Ishikawa (cell line): ENCODE data around the gene CTNND2.

Experiments used
- CEBPB ChIP-seq: IDR thresholded peaks from 2 replicates; pipeline ENCODE4 v1.6.1; 2012
- CREB1 ChIP-seq: IDR thresholded peaks from 2 replicates; pipeline ENCODE4 v1.6.1; 2012; ENCODE audit warnings: low read depth
- EGR1 ChIP-seq: IDR thresholded peaks from 2 replicates; pipeline ENCODE4 v1.6.1; 2012
- EP300 ChIP-seq: IDR thresholded peaks from 2 replicates; pipeline ENCODE4 v1.6.1; 2012; ENCODE audit warnings: borderline replicate concordance
- FOXM1 ChIP-seq: IDR thresholded peaks from 2 replicates; pipeline ENCODE4 v1.6.1; 2012; ENCODE audit warnings: low read depth, borderline replicate concordance
- NFIC ChIP-seq: IDR thresholded peaks from 2 replicates; pipeline ENCODE4 v1.6.1; 2012
- RAD21 ChIP-seq: IDR thresholded peaks from 2 replicates; pipeline ENCODE4 v1.6.1; 2012; ENCODE audit warnings: low read depth
- REST ChIP-seq: IDR thresholded peaks from 2 replicates; pipeline ENCODE4 v1.6.1; 2012; ENCODE audit warnings: low read depth, mild to moderate bottlenecking
- TAF1 ChIP-seq: IDR thresholded peaks from 2 replicates; pipeline ENCODE4 v1.6.1; 2012; ENCODE audit warnings: low read depth, mild to moderate bottlenecking
- TCF12 ChIP-seq: IDR thresholded peaks from 2 replicates; pipeline ENCODE4 v1.6.1; 2012; ENCODE audit warnings: low read depth
- TEAD4 ChIP-seq: IDR thresholded peaks from 2 replicates; pipeline ENCODE4 v1.6.1; 2012
- YY1 ChIP-seq: IDR thresholded peaks from 2 replicates; pipeline ENCODE4 v1.6.1; 2012; ENCODE audit warnings: low read depth
- ZBTB7A ChIP-seq: IDR thresholded peaks from 2 replicates; pipeline ENCODE4 v1.6.1; 2012; ENCODE audit warnings: low read depth
- TF ChIP-seq, protein P1 (sequence below): IDR thresholded peaks from 2 replicates; pipeline ENCODE4 v1.6.1; 2012
- TF ChIP-seq, protein P2 (sequence below): IDR thresholded peaks from 2 replicates; pipeline ENCODE4 v1.6.1; 2012

The CTNND2 gene

GRCh38 chr5:11757661-11758060 lies 146.6 kb downstream of the CTNND2 start:
- TF ChIP-seq TAF1 (no peak), RAD21 (no peak), EP300 (no peak), CREB1 (no peak), YY1 (no peak), EGR1 (no peak), TCF12 (no peak), TEAD4 (no peak), FOXM1 (no peak), ZBTB7A (no peak), NFIC (no peak), REST (no peak), CEBPB (no peak)
- TF ChIP-seq, protein P1, sequence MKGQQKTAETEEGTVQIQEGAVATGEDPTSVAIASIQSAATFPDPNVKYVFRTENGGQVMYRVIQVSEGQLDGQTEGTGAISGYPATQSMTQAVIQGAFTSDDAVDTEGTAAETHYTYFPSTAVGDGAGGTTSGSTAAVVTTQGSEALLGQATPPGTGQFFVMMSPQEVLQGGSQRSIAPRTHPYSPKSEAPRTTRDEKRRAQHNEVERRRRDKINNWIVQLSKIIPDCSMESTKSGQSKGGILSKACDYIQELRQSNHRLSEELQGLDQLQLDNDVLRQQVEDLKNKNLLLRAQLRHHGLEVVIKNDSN = no peak
- TF ChIP-seq, protein P2, sequence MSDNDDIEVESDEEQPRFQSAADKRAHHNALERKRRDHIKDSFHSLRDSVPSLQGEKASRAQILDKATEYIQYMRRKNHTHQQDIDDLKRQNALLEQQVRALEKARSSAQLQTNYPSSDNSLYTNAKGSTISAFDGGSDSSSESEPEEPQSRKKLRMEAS = no peak

DNA sequence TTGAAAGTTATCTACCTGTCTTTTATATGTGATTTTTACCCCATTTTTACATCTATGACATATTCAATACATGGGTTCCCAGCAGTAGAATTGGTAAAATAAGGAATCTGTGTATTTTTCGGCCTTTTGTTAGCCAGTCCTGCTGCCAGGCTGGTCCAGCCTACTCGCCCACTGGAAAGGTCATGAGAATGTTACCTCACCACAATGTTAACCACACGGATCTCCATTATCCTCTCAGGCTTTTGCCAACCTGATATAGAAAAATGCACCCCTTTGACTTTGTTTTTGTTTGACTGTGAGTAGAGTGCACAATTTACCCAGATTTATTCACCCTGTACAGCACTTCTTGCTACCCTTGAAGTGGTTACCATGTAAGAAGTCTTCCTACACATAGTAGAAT lies 167.2 kb downstream of the CTNND2 start:
- TF ChIP-seq EP300 (no peak), EGR1 (no peak), REST (no peak), FOXM1 (no peak), TAF1 (no peak), RAD21 (no peak), CEBPB (no peak), TCF12 (no peak), TEAD4 (no peak), NFIC (no peak), CREB1 (no peak)
- TF ChIP-seq, protein P2 = no peak
- TF ChIP-seq, protein P1 = no peak

DNA sequence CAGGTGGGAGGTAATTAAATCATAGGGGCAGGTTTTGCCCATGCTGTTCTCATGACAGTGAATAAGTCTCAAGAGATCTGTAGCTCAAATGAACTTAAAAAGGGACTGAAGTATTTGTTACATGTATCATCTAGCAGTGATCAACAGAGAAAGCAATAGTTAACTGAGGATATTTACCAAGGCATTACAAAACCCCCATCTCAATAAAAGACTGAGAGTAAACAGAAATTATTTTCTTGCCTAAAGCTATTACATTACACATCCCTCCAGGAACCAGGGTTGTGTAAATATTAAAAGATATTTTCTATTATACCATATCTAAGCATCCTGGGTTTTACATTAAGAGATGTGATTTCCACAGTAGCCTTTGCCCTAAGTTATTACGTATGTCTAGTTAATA lies 169.9 kb downstream of the CTNND2 start:
- TF ChIP-seq EP300 (no peak), NFIC (no peak), CREB1 (no peak), ZBTB7A (no peak), FOXM1 (no peak), CEBPB (no peak), TEAD4 (no peak), TAF1 (no peak)
- TF ChIP-seq, protein P2 = no peak
- TF ChIP-seq, protein P1 = no peak

- TF ChIP-seq CEBPB = no peak
- no peak for TF ChIP-seq CREB1
- TF ChIP-seq FOXM1 = no peak
- TF ChIP-seq EGR1 = no peak
- TF ChIP-seq TCF12 = no peak
- TF ChIP-seq TEAD4 = no peak
- TF ChIP-seq RAD21 = no peak
- TF ChIP-seq, protein P2 = no peak
- TF ChIP-seq, protein P1 = no peak
- no peak for TF ChIP-seq TAF1
- no peak for TF ChIP-seq EP300
- TF ChIP-seq YY1 = no peak
- no peak for TF ChIP-seq ZBTB7A
- TF ChIP-seq NFIC = no peak
- no peak for TF ChIP-seq REST
Observed at GRCh38 chr5:11733840-11734192, 170.4 kb downstream of the CTNND2 start.
